HL-60 (cell line): ENCODE measurements around the gene KIR2DL4.
"Not testable (repeated sequence)": the region's sequence is repeated elsewhere in the genome, so short reads cannot be mapped to it uniquely, and the experiment has no call there.

Experiments used
- DNase-seq, 2 experiments: peaks; one replicate each; pipeline ENCODE4 v3.0.0-alpha.2; 2010 to 2020; ENCODE audit warnings: low read depth in 1 of 2, low spot score in 1 of 2
- H3K27ac ChIP-seq: fragments of 250-450 bp; sonication (Bioruptor Pico); replicated peaks from 2 replicates; pipeline ENCODE4 v1.5.1; 2020; ENCODE audit warnings: mild to moderate bottlenecking, moderate library complexity
- H3K27me3 ChIP-seq: fragments of 250-450 bp; sonication (Bioruptor Pico); 2 replicates; pipeline ENCODE4 v1.5.1; 2021; ENCODE audit warnings: mild to moderate bottlenecking, moderate library complexity; ENCODE audit not compliant: insufficient read depth, poor library complexity, severe bottlenecking
- H3K4me3 ChIP-seq: replicated peaks from 2 replicates; pipeline ENCODE4 v1.5.1; 2011; ENCODE audit warnings: mild to moderate bottlenecking, control low read depth, low read length; ENCODE audit not compliant: insufficient read depth
- GABPA ChIP-seq: IDR thresholded peaks from 2 replicates; pipeline ENCODE4 v1.6.1; 2012; ENCODE audit warnings: low read depth
- POLR2AphosphoS5 ChIP-seq: IDR thresholded peaks from 2 replicates; pipeline ENCODE4 v1.6.1; 2012; ENCODE audit warnings: low read depth
- REST ChIP-seq: IDR thresholded peaks from 2 replicates; pipeline ENCODE4 v1.6.1; 2012; ENCODE audit warnings: low read depth; ENCODE audit not compliant: insufficient replicate concordance
- SPI1 ChIP-seq: IDR thresholded peaks from 2 replicates; pipeline ENCODE4 v1.6.1; 2012; ENCODE audit warnings: low read depth, mild to moderate bottlenecking, borderline replicate concordance
- TF ChIP-seq, protein P1 (sequence below): IDR thresholded peaks from one replicate; pipeline ENCODE4 v1.5.1; 2011; ENCODE audit warnings: low read length, control low read depth, inconsistent platforms; ENCODE audit not compliant: insufficient read depth

Gene KIR2DL4

GRCh38 chr19:54850930-54851329, 47.5 kb downstream of the KIR2DL4 start:
- TF ChIP-seq POLR2AphosphoS5 = no peak
- no peak for TF ChIP-seq SPI1
- TF ChIP-seq, protein P1, sequence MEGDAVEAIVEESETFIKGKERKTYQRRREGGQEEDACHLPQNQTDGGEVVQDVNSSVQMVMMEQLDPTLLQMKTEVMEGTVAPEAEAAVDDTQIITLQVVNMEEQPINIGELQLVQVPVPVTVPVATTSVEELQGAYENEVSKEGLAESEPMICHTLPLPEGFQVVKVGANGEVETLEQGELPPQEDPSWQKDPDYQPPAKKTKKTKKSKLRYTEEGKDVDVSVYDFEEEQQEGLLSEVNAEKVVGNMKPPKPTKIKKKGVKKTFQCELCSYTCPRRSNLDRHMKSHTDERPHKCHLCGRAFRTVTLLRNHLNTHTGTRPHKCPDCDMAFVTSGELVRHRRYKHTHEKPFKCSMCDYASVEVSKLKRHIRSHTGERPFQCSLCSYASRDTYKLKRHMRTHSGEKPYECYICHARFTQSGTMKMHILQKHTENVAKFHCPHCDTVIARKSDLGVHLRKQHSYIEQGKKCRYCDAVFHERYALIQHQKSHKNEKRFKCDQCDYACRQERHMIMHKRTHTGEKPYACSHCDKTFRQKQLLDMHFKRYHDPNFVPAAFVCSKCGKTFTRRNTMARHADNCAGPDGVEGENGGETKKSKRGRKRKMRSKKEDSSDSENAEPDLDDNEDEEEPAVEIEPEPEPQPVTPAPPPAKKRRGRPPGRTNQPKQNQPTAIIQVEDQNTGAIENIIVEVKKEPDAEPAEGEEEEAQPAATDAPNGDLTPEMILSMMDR = no peak
- TF ChIP-seq REST = no peak
- no peak for DNase-seq
- Histone ChIP-seq H3K27ac (peak overlapping the region; percentile 74), H3K4me3 (no peak overlapping the region), H3K27me3 (no peaks in the 10 kb centered on the region)

GRCh38 chr19:54851353-54851752, 47.9 kb downstream of the KIR2DL4 start:
- Histone ChIP-seq H3K27me3 (no peaks in the 10 kb centered on the region), H3K27ac (peak overlapping the region; percentile 74), H3K4me3 (no peak overlapping the region)
- DNase-seq = peak; percentile 25 to 79
- TF ChIP-seq GABPA (no peak), SPI1 (peak; percentile 87), POLR2AphosphoS5 (peak; percentile 61)

- not testable (repeated sequence) for H3K27ac ChIP-seq, H3K4me3 ChIP-seq, H3K27me3 ChIP-seq
- TF ChIP-seq SPI1 = peak; percentile 23; the same call in 1 of the 2 replicates
- peak in 1 of 2 experiments; percentile 32 for DNase-seq
Measured at GRCh38 chr19:54855241-54855640, 51.8 kb downstream of the KIR2DL4 start.

GRCh38 chr19:54858476-54858875, 55.1 kb downstream of the KIR2DL4 start:
- H3K27me3 ChIP-seq, H3K4me3 ChIP-seq, DNase-seq, H3K27ac ChIP-seq: not testable (repeated sequence)

GRCh38 chr19:54859421-54859820, 56.0 kb downstream of the KIR2DL4 start:
- H3K27me3 ChIP-seq, H3K4me3 ChIP-seq: not testable (repeated sequence)
- DNase-seq = peak; percentile 33 to 74
- peak; percentile 35; the same call in 1 of the 2 replicates for TF ChIP-seq POLR2AphosphoS5
- peak overlapping the region; percentile 54 for H3K27ac ChIP-seq

GRCh38 chr19:54863459-54863858, 60.0 kb downstream of the KIR2DL4 start:
- H3K27ac ChIP-seq, DNase-seq, H3K4me3 ChIP-seq, H3K27me3 ChIP-seq: not testable (repeated sequence)
